Upper lobe of left lung (tissue), 4 donors: Measurements from ENCODE around the gene SLC51B.

Experiments used
- EP300 ChIP-seq, 4 donors: sonication (generic); formaldehyde crosslinking; IDR thresholded peaks; one replicate each; pipeline ENCODE4 v1.5.1; 2017; ENCODE audit warnings: antibody characterized with exemption in 4 of 4, control low read depth in 2 of 4
- POLR2A ChIP-seq, 4 donors: fragments of 450-650 bp; IDR thresholded peaks; one replicate each; pipeline ENCODE4 v1.5.1; 2016 to 2017; ENCODE audit warnings: antibody characterized with exemption in 4 of 4, mild to moderate bottlenecking in 2 of 4
- POLR2AphosphoS5 ChIP-seq, 2 donors: sonication (generic); formaldehyde crosslinking; IDR thresholded peaks; one replicate each; pipeline ENCODE4 v1.5.1; 2017; ENCODE audit warnings: antibody characterized with exemption in 2 of 2
- TF ChIP-seq, protein P1 (sequence below), 6 experiments: fragments of 450-650 bp in 4 of 6; fragments of 200-600 bp in 2 of 6; sonication (generic) in 2 of 6; IDR thresholded peaks; one replicate each; pipeline ENCODE4 v1.5.1; 2016 to 2019; ENCODE audit warnings: antibody characterized with exemption in 6 of 6

DNA sequence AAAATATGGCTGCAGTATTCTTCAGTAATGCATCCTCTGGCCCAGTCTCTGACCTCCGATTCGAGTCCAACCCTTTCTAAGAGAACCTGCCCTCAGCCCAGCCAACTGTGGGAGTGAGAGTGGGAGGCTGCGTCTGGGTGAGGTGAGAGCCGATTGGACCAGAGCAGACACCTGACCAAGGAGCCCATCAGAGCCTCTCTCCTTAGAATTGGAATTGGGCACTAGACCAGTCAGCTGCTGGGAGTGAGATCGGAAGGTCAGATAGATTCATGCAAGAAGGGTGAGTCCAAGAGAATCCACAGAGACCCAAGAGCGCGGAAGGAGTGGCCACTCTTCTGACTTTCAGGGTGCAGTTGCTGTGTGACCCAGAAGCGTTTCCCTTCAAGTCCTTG, 12.4 kb downstream of the SLC51B start:
- TF ChIP-seq, protein P1, sequence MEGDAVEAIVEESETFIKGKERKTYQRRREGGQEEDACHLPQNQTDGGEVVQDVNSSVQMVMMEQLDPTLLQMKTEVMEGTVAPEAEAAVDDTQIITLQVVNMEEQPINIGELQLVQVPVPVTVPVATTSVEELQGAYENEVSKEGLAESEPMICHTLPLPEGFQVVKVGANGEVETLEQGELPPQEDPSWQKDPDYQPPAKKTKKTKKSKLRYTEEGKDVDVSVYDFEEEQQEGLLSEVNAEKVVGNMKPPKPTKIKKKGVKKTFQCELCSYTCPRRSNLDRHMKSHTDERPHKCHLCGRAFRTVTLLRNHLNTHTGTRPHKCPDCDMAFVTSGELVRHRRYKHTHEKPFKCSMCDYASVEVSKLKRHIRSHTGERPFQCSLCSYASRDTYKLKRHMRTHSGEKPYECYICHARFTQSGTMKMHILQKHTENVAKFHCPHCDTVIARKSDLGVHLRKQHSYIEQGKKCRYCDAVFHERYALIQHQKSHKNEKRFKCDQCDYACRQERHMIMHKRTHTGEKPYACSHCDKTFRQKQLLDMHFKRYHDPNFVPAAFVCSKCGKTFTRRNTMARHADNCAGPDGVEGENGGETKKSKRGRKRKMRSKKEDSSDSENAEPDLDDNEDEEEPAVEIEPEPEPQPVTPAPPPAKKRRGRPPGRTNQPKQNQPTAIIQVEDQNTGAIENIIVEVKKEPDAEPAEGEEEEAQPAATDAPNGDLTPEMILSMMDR (IDR thresholded peaks at IDR 0.05): no peak
- TF ChIP-seq EP300 (IDR thresholded peaks at IDR 0.05) (no peak), POLR2A (IDR thresholded peaks at IDR 0.05) (no peak), POLR2AphosphoS5 (IDR thresholded peaks at IDR 0.05) (no peak)
